GM18519 (cell line): Measurements from ENCODE around the gene CLIP4.

Source experiments
- ATAC-seq: cut with Tn5 transposase; IDR thresholded peaks from one replicate; pipeline ENCODE4 v1.9.1; 2021; ENCODE audit warnings: mild to moderate bottlenecking, moderate library complexity; ENCODE audit not compliant: unreplicated experiment, low FRiP score

The CLIP4 gene

DNA sequence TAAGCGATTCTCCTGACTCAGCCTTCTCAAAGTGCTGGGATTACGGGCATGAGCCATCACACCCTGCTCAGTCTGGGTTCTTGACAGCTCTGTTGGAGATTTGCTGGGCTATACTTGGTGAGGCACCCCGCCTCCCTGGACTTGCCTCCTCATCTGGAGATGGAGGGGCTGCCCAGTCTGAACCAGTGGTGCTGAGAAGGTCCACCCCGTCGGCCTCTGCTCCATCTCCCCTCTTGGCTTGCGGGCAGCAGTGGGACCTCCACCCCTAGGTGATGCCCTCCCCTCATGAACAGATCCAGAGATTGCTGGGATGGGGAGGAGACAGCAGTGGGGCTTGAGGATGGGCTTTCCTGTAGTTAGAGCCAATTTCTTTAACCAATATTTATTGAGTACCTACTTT is 120.9 kb downstream of the CLIP4 start:
- ATAC-seq = no peak

DNA sequence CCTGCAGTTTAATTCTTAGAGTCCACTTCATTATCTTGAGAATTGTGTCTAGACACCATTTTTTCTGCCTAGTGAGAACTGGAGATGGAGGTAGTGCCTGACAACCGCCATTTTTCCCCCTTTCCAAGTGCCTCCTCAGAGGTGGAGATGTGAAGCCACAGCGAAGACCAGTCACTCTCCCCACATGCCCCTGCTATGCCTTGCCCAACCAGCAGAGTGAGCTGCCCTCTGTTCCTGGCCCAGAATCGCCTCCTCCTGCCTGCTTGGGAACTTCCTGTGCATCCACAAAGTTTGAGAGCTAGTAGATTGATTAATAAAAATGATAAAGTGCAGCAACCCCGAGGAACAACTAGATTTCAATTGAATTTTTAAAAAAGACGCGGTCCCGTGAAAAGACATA is 123.3 kb downstream of the CLIP4 start:
- no peak for ATAC-seq
